Measurements from ENCODE around the gene NUDT8.
"Not testable (repeated sequence)": the region's sequence is repeated elsewhere in the genome, so short reads cannot be mapped to it uniquely, and the experiment has no call there.

NUDT8 gene

DNA sequence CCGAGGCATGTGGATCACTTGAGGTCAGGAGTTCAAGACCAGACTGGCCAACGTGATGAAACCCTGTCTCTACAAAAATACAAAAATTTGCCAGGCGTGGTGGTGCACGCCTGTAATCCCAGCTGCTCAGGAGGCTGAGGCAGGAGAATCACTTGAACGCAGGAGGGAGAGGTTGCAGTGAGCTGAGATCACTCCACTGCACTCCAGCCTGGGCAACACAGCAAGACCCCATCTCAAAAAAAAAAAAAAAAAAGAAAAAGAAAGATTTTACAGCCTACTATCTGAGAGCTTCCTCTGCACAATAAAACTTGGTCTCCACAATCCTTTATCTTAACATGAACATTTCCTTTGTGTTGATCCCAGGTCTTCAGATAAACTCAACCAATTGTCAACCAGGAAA is 31.0 kb upstream of the NUDT8 start:
- DNase-seq (ENCODE audit: low read depth in 2 of 2), result not testable (repeated sequence)

DNA sequence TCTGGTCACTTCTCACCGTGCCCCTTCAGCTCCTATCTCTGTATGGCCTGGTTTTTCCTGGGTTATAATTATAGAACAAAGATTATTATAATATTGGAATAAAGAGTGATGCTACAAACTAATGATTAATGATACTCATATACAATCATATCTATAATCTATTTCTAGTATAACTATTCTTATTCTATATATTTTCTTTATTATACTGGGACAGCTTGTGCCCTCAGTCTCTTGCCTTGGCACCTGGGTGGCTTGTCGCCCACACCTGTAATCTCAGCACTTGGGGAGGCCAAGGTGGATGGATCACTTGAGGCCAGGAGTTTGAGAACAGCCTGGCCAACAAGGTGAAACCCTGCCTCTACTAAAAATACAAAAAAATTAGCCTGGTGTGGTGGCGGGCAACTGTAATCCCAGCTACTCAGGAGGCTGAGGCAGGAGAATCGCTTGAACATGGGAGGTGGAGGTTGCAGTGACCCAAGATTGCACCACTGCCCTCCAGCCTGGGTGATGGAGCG is 30.0 kb upstream of the NUDT8 start:
- not testable (repeated sequence) for DNase-seq (ENCODE audit: low read depth in 2 of 2)

DNA sequence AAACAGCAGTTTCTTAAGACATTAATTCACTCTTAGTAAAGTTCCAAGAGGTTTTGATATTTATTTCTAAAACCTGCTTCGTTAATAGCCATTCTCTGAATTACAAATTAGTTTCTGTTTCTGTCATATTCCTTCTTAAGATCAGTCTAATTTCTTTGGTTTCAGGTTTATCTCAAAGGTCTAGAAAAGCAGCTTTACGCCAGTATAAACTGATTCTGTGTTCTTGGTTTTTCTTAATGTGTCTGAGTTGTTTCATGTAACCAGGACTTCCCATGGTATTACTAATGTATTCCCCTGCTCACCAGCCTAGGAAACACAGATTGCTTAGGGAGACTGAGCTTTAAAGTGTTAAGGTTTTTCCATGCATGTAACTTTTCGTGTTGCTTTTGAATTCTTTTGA is 27.6 kb upstream of the NUDT8 start:
- DNase-seq (ENCODE audit: low read depth in 2 of 2), result no peak

DNA sequence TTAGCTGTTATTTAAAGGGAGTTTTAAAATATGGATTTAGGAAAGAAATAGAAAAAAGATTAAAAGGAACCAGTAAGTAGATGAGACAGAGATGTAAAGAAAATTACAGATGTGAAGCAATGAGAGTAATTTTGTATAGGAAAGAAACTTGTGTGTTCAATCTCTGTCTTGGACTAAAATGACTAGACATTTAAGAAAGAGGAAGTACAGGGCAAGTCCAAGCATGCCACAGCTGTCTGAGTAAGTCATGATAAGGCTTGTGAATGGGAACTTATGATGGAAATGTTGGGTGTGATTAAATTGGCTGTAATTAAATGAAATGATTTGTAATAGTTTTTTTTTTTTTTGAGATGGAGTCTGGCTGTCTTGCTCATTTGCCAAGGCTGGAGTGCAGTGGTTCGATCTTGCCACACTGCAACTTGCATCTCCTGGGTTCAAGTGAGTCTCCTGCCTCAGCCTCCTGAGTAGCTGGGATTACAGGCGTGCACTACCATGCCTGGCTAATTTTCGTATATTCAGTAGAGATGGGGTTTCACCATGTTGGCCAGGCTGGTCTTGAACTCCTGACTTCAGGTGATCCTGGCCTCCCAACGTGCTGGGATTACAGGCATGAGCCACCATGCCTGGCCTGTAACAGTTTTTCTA is 26.7 kb upstream of the NUDT8 start:
- no peak for DNase-seq (ENCODE audit: low read depth in 2 of 2)

DNA sequence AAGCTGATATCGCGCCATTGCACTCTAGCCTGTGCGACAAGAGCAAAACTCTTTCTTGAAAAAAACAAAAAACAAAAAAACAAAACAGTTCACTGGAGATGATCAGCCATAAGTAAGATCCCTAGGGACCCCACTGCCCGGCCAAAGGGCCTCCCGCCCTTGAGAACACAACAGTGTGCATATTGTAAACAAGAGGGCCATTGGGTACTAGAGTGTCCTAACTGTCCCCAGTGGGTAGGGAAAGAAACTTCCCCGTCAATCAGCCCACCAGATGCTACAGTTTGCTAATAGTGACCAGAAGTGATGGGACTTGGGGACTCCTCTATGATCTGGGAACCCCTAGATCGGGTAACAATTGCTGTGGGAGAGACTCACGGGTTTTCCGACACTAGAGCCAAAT is 24.5 kb upstream of the NUDT8 start:
- DNase-seq (ENCODE audit: low read depth in 2 of 2), result no peak

DNA sequence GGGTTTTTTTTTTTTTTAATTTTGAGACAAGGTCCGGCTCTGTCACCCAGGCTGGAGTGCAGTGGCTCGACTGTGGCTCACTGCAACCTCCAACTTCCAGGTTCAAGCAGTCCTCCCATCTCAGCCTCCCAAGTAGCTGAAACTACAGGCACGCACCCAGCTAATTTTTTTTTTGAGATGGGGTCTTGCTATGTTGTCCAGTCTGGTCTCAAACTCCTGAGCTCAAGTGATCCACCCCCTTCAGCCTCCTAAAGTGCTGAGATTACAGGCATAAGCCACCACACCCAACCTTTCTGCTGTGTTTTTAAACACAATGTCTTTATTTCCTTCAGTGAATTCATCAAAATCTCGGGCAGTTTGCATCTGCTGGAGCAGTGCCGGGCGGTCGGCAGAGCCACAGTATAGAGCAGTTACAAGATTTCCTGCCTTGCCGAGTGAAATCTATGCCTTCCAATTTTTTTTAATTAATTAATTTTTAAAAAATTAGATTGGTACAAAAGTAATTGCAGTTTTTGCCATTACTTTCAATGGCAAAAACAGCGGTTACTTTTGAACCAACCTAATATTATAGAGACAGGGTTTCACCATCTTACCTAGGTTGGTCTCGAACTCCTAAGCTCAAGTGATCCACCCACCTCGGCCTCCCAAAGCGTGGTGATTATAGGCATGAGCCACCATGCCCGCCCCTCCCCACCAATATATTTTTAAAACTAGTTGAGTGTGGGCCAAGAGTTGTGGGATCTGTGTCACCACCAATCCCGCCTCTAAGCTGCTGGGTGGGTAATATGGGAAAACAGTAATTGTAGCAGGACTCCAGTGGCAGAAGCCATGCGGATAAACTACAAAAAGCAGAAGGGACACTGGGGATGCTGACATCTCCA is 23.5 kb upstream of the NUDT8 start:
- no peak for DNase-seq (ENCODE audit: low read depth in 2 of 2)

DNA sequence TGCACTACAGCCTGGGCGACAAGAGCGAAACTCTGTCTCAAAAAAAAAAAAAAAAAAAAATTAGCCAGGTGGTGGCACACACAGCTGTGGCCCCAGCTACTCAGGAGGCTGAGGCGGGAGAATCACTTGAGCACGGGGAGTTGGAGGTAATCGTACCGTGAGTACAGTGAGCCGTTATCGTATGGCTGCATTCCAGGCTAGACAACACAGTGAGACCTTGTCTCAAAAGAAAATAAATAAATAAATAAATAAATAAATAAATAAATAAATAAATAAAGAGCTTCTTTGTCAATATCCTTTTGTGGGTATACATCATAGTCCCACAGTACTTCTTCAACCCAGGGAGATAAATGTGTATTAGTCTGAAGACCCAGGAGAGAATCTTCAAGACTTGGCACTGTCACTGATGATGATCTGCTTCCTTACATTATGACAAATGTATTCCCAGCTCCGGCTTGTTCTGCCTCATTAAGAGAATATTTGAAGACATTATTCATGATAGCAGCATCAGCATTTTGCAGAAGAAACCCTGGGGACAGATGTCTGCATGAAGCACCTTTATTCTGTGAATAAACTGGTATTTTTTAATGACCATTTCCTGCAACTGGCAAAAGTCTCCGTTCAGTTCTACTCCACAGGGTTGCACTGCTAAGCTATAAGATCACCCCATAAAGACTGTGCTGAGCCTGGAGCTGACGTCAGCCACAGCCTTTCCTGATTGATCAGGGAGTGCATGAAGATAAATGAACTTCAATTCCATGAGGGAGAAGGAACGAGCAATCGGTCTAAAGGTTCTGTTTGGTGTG is 22.4 kb upstream of the NUDT8 start:
- DNase-seq (ENCODE audit: low read depth in 2 of 2), result no peak

DNA sequence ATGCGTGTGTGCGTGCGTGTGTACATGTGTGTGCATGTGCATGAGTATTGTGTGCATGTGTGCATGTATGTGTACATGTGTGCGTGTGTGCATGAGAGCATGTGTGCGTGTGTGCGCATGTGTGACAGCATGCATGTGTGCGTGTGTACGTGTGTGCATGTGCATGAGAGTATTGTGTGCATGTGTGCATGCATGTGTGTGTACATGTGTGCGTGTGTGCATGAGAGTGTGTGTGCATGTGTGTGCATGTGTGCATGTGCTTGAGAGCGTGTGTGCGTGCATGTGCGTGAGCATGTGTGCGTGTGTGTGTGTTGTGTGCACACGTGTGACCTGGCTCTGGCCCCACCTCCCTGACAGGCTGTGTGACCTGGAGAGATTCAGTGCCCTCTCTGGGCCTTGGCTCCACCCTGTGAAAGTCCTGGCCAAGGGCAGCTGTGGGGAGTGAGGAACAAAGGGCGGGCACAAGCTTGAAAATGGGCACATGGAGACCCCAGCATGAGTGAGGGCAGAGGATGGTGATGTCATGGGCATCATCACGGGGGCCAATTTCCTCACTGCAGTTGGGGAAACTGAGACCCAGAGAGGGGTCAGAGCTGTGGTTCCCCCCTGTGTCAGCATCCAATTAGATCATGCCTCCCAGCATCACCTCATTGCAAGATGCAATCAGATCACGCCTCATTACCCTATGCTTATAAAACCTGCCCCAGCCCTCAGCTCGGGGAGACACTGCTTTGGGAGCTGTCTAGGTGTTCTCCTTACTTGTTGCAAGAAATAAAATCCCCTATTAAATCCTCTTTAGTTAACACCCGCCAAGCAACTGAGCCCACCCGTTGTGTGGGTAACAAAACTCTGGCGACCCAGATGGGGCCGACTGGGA is 20.1 kb upstream of the NUDT8 start:
- DNase-seq (ENCODE audit: low read depth in 2 of 2), result no peak

DNA sequence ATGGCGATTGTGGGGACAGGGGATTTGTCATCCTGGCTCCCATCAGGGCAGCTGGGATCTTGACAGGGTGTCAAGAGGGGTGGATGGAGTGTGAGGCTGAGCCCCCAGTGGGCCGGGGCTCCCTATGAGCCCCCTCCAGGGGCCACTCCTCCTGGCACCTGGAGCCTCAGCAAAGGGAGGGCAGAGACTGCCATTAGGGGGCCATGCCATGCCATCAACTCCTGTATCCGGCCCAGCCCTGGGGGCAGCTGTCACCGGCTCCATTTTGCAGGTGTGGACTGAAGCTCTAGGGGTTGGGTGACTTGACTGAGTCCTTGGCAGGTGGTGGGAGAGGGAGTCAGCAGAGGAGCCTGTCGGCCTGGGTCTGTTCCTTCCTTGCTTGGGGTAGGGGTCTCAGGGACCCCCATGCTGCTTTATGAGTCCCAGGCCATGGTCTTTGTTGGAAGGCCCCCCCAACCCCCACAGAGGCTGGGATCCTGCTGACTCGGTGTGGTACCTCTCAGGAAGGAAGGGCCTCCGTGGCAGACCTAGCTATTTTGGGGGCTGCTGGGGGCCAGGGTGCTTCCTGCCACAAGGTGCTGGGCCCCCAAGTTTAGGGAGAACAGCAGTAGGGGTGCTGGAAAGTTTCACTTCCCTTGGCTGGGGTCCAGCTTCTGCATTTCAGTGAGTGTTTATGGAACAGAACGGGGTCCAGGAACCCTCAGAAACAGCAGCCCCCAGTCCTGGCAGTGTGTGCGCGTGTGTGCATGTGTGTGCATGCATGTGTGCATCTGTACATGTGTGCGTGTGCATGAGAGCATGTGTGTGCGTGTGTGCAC is 19.3 kb upstream of the NUDT8 start:
- DNase-seq (ENCODE audit: low read depth in 2 of 2), result no peak

DNA sequence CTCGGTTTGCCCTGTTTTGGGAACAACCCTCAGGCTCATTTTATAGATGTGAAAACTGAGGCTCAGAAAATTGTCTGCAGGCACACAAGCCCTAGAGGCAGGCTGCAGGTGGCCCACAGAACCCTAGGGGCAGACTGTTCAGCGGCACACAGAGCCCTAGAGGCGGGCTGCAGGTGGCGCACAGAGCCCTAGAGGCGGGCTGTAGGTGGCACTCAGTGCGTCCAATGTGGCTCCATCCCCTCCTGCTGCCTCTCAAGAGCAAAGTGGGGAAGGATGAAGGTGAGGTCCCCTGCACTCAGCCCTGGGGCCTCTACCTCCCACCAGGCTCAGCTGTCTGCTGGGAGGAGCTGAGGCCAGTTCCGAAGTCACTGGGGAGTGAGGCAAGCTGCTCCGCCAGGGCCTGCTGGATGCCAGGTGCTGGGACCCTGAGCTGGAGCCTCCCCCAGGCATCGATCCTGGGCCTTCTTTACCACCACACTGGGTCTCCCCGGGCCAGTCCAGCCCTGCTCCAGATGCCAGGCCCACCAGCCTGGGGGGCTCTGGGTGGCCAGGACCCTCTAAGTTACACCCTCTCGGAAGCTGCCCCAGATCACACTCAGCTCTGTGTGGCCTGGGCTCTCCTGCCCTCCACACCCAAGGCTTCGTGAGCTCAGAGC is 18.5 kb upstream of the NUDT8 start:
- DNase-seq (ENCODE audit: low read depth in 2 of 2), result peak; percentile 27 to 42

DNA sequence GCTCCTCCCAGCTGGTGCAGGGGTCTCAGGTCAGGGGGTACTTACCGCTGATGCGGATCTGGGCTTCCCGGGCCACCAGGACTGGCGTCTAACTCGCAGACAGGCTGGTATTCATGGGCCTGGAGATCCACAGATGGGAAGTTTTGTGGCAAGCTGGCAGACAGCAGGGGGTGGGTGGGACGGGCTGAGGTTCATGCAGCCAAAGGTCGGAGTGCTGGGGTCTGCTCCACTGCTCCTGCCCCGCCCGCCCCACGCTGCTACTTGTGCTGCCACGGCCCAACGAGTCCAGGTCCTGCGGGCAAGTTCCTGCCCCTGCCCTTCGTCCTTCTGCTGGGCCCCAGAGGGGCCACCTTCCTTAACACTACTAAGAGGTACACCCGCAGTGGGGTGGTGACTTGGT is 17.7 kb upstream of the NUDT8 start:
- no peak for DNase-seq (ENCODE audit: low read depth in 2 of 2)

DNA sequence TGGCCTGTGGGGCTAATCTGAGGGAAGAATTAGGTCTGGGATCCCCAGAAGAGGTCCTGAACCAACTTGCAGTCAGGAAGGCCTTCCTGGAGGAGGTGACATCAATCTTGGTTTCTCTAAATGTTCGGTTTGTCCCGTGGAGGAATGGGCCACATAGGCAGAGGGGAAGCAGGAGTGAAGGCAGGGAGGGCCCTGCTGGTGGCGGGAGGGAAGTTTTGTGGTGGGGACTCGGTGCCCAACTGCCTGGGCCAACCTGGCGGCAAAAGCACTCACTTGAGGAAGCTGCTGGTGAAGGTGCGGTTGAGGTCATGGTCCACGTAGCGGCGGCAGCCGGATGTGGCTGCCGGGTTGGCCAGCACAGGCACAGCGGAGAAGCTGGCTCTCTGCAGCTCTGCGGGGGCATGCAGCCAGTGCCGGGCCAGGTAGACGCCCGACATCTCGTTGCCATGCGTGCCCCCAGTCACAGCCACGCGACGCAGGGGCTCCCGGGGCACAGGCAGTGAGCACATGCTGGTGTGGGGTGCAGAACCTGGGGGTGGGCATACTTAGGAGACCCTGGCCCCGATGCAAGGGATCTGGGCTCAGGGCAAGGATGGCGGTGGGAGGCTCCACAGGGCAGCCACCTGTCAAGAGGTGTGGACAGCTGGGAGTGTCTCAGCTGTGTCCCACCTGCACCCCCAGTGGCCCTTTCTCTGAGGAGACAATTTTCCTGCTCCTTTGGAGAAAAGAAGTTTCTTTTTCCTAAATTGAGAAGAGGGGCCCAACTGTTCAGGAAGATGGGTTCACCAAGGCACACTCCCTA is 17.0 kb upstream of the NUDT8 start:
- peak in 1 of 2 donors; percentile 18 for DNase-seq (ENCODE audit: low read depth in 2 of 2)

DNA sequence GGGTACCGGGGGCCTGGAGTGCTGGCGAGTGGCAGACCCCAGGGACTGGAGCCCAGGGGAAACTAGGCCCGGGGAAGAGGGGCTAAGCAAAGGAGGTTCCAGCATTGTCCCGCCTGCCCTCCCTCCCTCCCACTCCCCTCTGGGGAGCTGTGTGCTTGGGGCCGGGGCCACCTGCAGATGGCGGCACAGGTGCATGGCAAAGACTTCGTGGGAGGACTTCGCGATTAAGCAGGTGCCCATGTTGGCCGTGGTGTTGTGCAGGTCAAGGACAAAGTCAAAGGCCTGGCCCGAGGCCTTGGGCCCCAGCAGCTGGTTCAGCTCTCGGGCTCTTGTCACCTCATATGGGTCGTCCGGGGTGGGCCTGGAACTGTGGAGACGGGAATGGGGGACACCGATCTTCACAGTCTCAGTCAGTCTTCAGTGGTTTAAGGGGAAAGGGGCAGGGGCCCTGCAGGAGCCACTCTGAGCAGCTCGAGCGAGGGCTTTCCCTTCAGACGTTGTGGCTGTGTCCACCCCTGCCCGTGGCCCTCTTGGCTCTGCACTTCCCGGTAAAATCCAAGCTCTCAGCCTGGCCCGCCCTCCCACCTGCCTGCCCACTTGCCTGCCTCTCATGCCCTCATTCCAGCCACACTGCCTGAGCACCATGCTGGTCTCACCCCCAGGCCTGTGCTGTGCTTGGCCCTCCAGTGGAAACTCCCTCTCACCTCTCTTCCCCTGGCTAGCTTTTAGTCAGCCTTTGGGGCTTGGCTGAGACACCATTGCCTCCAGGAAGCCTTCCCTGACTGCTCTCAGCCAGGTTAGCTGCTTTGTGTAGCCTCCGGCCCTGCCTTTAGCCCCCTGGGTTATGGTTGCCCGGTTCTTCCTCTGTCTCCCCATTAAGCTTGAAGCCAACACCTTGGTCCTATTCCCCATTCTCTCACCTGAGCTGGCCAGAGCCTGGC is 16.1 kb upstream of the NUDT8 start:
- no peak for DNase-seq (ENCODE audit: low read depth in 2 of 2)

DNA sequence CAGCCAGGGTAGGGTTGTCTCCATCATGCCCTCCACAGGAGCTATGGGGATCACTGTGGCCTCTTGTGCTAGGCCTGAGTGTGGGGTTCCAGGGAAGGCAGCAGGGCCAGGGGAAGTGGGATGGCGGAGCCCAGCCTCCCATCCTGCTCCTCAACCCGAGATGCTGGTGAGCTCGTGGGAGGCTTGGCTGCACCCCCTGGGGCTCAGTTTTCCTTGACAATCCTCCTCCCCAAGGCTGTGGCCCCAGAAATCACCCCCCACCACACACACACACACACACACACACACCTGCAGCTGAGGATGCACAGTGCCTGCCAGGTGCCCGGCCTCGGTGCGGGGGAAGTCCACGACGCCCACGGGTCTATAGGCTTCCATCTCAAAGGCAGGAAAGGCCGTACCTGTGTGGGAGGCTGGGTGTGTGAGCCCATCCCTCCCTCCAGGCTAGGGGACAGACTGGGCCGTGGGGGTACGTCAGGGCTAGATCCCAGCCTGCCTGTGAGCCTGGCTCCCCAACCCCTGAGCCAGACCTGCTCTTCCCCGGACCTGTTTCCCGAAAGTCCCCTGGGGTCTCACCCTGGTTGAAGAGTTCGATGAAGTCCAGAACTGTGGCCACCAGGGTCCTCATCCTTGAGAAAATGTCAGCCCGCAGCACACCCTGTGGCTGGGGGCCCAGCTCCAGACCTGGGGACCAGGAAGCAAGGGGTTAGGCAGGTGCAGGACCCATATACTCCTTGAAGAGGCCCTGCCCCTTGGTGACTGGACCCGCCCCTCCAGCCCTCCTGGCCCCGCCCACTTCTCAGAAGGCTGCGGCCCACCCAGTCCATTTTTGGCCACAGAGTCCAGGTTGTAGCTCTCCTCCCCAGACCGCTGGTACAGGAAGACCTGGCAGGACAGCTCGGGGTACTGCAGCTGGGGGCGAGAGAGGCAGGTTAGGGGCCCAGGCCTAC is 15.0 kb upstream of the NUDT8 start:
- no peak for DNase-seq (ENCODE audit: low read depth in 2 of 2)

DNA sequence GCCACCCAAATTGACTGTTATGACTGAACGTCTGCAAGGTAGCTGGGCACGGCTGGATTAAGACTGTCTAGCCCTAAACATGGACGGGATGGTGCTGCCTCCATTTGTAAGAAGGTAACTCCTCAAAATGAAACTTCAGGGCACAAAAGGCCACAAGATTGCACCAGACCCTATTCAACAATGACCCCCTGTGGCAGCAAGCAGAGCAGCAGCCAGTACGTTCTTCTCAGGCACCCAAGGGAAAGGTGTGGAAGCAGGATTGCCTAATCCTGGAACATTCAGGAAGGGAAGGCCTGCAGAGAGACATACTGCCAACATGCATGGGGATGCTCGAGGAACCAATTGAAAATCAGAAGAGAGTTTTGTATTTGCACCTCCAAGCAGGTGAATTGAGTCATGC is 14.3 kb upstream of the NUDT8 start:
- no peak for DNase-seq (ENCODE audit: low read depth in 2 of 2)

DNA sequence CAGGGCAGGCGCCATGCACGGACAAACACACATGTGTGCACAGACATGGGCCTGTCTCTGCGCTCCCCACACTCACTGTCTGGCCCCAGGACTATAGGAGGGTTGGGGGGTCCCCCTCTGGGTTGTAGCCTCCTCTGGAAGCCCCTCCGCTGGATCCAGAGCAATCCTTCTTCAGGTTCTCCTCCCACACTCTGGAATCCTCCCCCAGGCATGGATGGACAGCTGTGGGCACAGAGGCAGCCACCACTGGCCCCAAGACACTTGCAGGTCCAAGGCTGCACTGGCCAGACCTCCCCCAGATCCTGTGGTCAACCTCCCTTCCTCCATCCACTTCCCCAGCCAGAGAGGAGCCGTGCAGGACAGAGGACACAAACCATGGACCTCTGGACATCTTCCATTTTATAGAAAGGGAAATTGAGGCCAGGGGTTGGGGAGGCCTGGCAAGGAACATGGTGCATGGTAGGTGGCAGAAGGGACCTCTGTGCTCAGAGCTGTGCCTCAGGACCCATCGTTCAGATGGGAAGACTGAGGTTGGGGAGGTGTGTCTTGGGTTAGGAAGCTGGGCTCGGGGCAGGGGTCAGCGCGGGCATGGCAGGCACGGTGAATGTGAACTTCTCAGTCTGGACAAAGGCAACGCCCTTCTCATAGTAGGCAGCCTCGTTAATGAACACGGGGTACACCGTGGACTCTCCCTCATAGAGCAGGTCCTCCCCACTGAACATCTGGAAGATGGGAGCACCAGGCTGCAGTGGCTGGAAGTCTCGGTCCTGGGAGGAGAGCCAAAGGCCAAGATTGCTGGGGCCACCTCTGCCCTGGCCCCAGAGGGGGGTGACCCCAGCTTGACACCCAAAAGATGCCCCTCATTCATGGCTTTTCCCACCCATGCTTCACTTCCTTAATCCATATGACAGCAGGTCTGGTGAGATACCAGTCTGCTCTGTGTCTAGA is 12.7 kb upstream of the NUDT8 start:
- no peak for DNase-seq (ENCODE audit: low read depth in 2 of 2)

Data from stimulated activated CD8-positive, alpha-beta memory T cell treated with anti-CD3 and anti-CD28 coated beads, Interleukin-2, amount 100 ng/mL, for 48 hours (primary cell).